Hepatocyte (in vitro differentiated cells): ENCODE measurements around the gene RAP1GAP. TPM values are rescaled to one million over a fixed set of nuclear protein-coding genes. Genes with fewer than 3 reads are reported as not detected.

Experiments used
- DNase-seq: peaks from one replicate; pipeline ENCODE4 v3.0.0-alpha.2; 2016; ENCODE audit warnings: low spot score
- H2AFZ ChIP-seq: fragments of 200-600 bp; sonication (generic); 2 replicates; pipeline ENCODE4 v1.6.0; 2016; ENCODE audit warnings: antibody characterized with exemption, mild to moderate bottlenecking
- H3K27ac ChIP-seq: fragments of 200-600 bp; sonication (generic); 2 replicates; pipeline ENCODE4 v1.5.1; 2016; ENCODE audit warnings: mild to moderate bottlenecking
- H3K27me3 ChIP-seq: fragments of 200-600 bp; sonication (generic); 2 replicates; pipeline ENCODE4 v1.6.1; 2016
- H3K36me3 ChIP-seq: fragments of 200-600 bp; sonication (generic); replicated peaks from 2 replicates; pipeline ENCODE4 v1.5.1; 2016; ENCODE audit warnings: low read depth; ENCODE audit not compliant: insufficient read depth
- H3K4me1 ChIP-seq: fragments of 200-600 bp; sonication (generic); 2 replicates; pipeline ENCODE4 v1.5.1; 2016; ENCODE audit warnings: mild to moderate bottlenecking, moderate library complexity; ENCODE audit not compliant: insufficient read depth
- H3K4me2 ChIP-seq: fragments of 200-600 bp; sonication (generic); 2 replicates; pipeline ENCODE4 v1.6.0; 2016
- H3K4me3 ChIP-seq: fragments of 200-600 bp; sonication (generic); 2 replicates; pipeline ENCODE4 v1.5.1; 2016; ENCODE audit warnings: mild to moderate bottlenecking
- H3K79me2 ChIP-seq: fragments of 200-600 bp; sonication (generic); 2 replicates; pipeline ENCODE4 v1.6.0; 2017; ENCODE audit warnings: mild to moderate bottlenecking
- H3K9me2 ChIP-seq: fragments of 200-600 bp; sonication (generic); replicated peaks from 2 replicates; pipeline ENCODE4 v1.6.0; 2017; ENCODE audit warnings: mild to moderate bottlenecking; ENCODE audit not compliant: insufficient read depth
- H3K9me3 ChIP-seq: fragments of 200-600 bp; sonication (generic); 2 replicates; pipeline ENCODE4 v1.5.1; 2016; ENCODE audit warnings: low read depth, mild to moderate bottlenecking
- H4K20me1 ChIP-seq: fragments of 200-600 bp; sonication (generic); 2 replicates; pipeline ENCODE4 v1.6.0; 2016; ENCODE audit warnings: mild to moderate bottlenecking; ENCODE audit not compliant: insufficient read depth, poor library complexity, severe bottlenecking
- EZH2 ChIP-seq: fragments of 200-600 bp; sonication (generic); IDR thresholded peaks from 2 replicates; pipeline ENCODE4 v1.6.1; 2016; ENCODE audit warnings: antibody characterized with exemption, mild to moderate bottlenecking, borderline replicate concordance
- EZH2phosphoT487 ChIP-seq: fragments of 200-600 bp; sonication (generic); IDR thresholded peaks from one replicate; pipeline ENCODE4 v1.6.1; 2018; ENCODE audit warnings: antibody characterized with exemption, mild to moderate bottlenecking, low read depth, moderate library complexity; ENCODE audit not compliant: unreplicated experiment, severe bottlenecking
- WGBS: methylation state at CpG from one replicate; pipeline ENCODE4 v1.1.6; 2016; ENCODE audit warnings: low lambda C conversion rate; ENCODE audit errors: missing lambda C conversion rate; 5-methylcytosine and 5-hydroxymethylcytosine counted together
- polyA plus RNA-seq: library from polyadenylated mRNA; unstranded; fragments of >200 nt; fragmentation: Nextera tagmentation; extraction: Ambion mirVana; gene quantifications from 2 replicates; pipeline ENCODE4 v1.2.1, GENCODE V29; 2016
- total RNA-seq: library from RNA; depleted of rRNA; stranded (reverse); fragments of >200 nt; gene quantifications from 2 replicates; pipeline ENCODE4 v1.2.3, GENCODE V29; 2014
- TF ChIP-seq, protein P1 (sequence below): fragments of 200-600 bp; sonication (generic); IDR thresholded peaks from 2 replicates; pipeline ENCODE4 v1.5.1; 2016; ENCODE audit warnings: antibody characterized with exemption, mild to moderate bottlenecking; ENCODE audit not compliant: poor library complexity

RAP1GAP gene
- total and polyA plus RNA-seq, 2 experiments from 2014 or later: 12.3 to 18.0 TPM

DNA sequence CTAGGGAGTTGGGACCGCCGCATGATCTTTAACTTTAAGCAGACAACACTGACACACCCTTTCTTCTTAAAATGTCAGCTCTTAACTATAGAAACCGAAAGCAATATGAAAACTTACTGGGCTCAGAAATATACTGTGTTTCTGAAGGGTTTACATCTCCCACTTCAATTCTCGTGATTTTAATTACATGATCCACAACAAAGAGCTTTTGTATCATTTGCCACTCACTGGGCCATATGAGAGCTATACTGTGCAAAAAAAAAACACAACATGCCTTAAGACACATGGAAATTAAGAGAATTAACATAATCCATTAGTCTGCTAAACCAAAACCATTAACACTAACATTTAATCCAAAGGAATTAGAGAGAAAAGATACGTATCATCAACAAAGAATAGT is 35.0 kb upstream of the RAP1GAP start:
- Histone ChIP-seq H4K20me1 (peaks cover 3% of the 10 kb centered on the region), H2AFZ (no peak overlapping the region), H3K27me3 (no peaks in the 10 kb centered on the region), H3K9me3 (no peaks in the 10 kb centered on the region), H3K27ac (no peak overlapping the region), H3K4me1 (no peaks in the 10 kb centered on the region), H3K36me3 (no peaks in the 10 kb centered on the region), H3K4me3 (no peak overlapping the region), H3K79me2 (no peaks in the 10 kb centered on the region), H3K4me2 (no peak overlapping the region), H3K9me2 (no peaks in the 10 kb centered on the region)
- WGBS: 92% methylated on average over 5 of the region's 5 CpGs
- no peak for TF ChIP-seq EZH2
- TF ChIP-seq EZH2phosphoT487: no peak
- DNase-seq: no peak

DNA sequence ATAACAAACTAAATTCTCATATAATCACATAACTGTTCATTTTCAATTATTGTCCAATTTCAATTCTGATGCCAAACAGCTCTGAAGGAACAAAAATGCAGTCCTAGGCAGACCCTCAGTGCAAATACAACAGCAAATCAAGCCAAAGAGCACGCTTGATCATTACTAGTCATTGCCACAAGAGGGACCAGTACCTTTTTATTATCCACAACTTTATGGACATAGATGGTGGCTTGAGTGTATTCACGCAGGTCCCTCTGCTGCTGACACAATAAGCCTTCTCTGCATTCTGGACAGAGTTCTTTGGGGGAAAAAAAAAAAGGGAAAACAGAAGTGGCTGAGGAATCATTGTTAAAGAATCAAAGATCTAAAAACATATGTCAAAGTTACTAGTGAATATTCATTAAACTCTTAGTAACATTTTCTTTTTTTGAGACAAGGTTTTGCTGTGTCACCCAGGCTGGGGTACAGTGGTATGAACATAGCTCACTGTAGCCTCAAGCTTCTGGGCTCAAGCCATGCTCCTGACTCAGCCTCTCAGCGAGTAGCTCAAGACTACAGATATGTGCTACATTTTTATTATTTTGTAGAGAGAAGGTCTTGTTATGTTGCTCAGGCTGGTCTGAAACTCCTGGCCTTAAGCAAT is 34.3 kb upstream of the RAP1GAP start:
- DNase-seq: peak; percentile 37
- H3K4me2 ChIP-seq: no peak overlapping the region

DNA sequence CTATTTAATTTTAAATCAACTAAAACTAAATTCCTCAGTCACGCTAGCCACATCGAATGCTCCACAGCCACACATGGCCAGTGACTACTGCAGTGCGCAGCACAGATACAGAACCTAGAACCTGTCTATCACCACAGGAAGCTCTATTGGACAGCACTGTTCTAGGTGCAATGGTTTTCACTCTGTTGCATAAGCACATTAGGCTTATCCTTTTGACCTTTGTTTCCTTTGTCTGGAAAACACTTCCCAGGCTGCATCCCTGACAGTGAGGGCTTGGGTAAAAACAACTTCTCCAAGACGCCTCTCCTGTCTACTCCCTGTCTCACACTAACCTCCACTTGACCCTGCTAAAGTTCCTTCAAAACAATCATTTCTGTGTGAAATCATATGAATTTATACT is 33.6 kb upstream of the RAP1GAP start:
- no peaks in the 10 kb centered on the region for H3K36me3 ChIP-seq
- H2AFZ ChIP-seq: no peak overlapping the region
- WGBS: 98% methylated on average over 4 of the region's 4 CpGs
- TF ChIP-seq EZH2phosphoT487: no peak
- TF ChIP-seq, protein P1, sequence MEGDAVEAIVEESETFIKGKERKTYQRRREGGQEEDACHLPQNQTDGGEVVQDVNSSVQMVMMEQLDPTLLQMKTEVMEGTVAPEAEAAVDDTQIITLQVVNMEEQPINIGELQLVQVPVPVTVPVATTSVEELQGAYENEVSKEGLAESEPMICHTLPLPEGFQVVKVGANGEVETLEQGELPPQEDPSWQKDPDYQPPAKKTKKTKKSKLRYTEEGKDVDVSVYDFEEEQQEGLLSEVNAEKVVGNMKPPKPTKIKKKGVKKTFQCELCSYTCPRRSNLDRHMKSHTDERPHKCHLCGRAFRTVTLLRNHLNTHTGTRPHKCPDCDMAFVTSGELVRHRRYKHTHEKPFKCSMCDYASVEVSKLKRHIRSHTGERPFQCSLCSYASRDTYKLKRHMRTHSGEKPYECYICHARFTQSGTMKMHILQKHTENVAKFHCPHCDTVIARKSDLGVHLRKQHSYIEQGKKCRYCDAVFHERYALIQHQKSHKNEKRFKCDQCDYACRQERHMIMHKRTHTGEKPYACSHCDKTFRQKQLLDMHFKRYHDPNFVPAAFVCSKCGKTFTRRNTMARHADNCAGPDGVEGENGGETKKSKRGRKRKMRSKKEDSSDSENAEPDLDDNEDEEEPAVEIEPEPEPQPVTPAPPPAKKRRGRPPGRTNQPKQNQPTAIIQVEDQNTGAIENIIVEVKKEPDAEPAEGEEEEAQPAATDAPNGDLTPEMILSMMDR: no peak
- TF ChIP-seq EZH2: no peak
- no peak overlapping the region for H3K4me3 ChIP-seq
- H3K4me1 ChIP-seq: no peaks in the 10 kb centered on the region
- no peak for DNase-seq
- no peaks in the 10 kb centered on the region for H3K9me2 ChIP-seq
- H3K4me2 ChIP-seq: no peak overlapping the region
- no peak overlapping the region for H3K27ac ChIP-seq
- H4K20me1 ChIP-seq: peaks cover 3% of the 10 kb centered on the region
- no peaks in the 10 kb centered on the region for H3K9me3 ChIP-seq
- no peaks in the 10 kb centered on the region for H3K27me3 ChIP-seq
- H3K79me2 ChIP-seq: no peaks in the 10 kb centered on the region

More for the DNA sequence above, 34.3 kb upstream of the RAP1GAP start:
- TF ChIP-seq, protein P1: peak; percentile 39
- TF ChIP-seq EZH2: no peak
- no peaks in the 10 kb centered on the region for H3K36me3 ChIP-seq
- H3K4me3 ChIP-seq: no peak overlapping the region
- no peaks in the 10 kb centered on the region for H3K79me2 ChIP-seq
- H3K27me3 ChIP-seq: no peaks in the 10 kb centered on the region
- no peaks in the 10 kb centered on the region for H3K9me3 ChIP-seq
- no peak overlapping the region for H2AFZ ChIP-seq
- peaks cover 3% of the 10 kb centered on the region for H4K20me1 ChIP-seq
- H3K27ac ChIP-seq: no peak overlapping the region
- 71% methylated on average over 3 of the region's 3 CpGs for WGBS
- H3K4me1 ChIP-seq: no peaks in the 10 kb centered on the region
- H3K9me2 ChIP-seq: no peaks in the 10 kb centered on the region

DNA sequence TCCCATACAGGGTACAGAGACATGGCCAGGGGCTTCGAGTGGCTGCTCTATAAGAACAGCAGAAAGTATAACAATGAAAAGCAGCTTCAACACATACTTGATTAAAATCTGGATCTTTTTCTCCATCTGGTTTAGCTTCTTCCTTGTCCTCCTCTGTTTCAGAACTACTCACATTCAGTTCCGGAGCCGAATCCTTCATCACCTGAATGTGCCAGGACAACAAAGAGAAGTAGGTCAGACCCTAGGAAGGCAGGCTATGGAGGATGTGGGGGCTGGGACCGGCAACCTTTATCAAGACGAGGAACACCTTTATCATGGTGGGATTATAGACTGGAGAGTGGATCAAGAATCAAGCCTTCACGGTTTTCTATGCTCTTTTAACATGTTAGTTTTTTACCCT is 32.2 kb upstream of the RAP1GAP start:
- Histone ChIP-seq H3K4me1 (no peaks in the 10 kb centered on the region), H3K27me3 (no peaks in the 10 kb centered on the region), H3K27ac (no peak overlapping the region), H3K79me2 (no peaks in the 10 kb centered on the region), H3K4me3 (no peak overlapping the region), H3K9me3 (no peaks in the 10 kb centered on the region), H4K20me1 (no peaks in the 10 kb centered on the region), H2AFZ (no peak overlapping the region), H3K9me2 (no peaks in the 10 kb centered on the region), H3K36me3 (no peaks in the 10 kb centered on the region), H3K4me2 (no peak overlapping the region)
- no peak for DNase-seq
- 95% methylated on average over 6 of the region's 6 CpGs for WGBS
- TF ChIP-seq EZH2 (no peak), EZH2phosphoT487 (no peak)
- TF ChIP-seq, protein P1: no peak
